ENCODE measurements around the gene CACNB4.

CACNB4 gene

DNA sequence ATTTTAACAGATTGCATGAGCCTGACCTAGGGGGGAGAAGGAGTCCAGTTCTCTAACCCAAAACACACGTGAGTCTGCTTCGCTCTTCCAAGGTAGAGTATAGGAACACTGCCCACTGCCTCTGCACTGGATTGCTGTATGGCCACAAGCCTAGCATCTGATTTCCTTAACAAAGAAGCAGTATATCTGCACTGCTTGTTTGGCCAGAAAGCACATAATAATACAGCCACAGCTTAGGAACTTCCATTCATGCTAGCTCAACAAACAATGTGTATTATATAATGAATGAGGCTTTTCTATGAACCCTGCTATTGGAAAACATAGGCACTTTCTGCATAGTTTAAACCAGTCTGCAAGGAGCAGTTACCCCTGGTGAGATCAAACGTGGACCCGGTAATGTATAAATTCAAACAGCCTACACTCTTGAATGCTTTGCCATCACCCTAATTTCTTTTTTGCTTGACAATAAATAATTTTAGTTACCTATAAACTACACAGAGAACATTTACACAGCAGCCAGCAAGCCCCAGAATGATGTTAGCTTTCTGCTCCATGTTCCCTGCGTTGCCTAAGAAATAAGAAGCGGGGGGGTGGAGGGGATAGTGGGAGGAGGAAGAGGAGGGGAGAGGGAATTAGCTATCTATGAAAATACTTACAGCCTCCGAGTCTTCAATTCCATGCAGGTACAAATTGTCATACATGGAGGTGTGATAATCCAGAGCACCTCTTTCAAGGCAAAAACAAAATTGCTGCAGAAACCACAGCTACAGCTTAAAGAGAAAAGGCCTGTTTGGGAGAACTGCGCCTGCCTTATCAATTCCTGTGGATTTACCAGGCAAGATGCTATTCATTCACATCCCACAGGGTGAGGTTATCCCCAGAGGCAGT, 125.6 kb downstream of the CACNB4 start:
- Histone ChIP-seq H3K4me3 (peak overlapping the region; percentile 47), H3K27ac (no peak overlapping the region)
- DNase-seq (ENCODE audit: low spot score), result no peak
- no peak for TF ChIP-seq CTCF (IDR thresholded peaks at IDR 0.05)

- TF ChIP-seq CTCF (IDR thresholded peaks at IDR 0.05), result no peak
- Histone ChIP-seq H3K4me3 (no peak overlapping the region), H3K27ac (no peak overlapping the region)
- DNase-seq (ENCODE audit: low spot score), result no peak
Observed at GRCh38 chr2:151972241-151973012, 126.4 kb downstream of the CACNB4 start.

GRCh38 chr2:151971301-151972051, 127.4 kb downstream of the CACNB4 start:
- DNase-seq (ENCODE audit: low spot score), result no peak
- Histone ChIP-seq H3K27ac (no peak overlapping the region), H3K4me3 (no peak overlapping the region)
- no peak for TF ChIP-seq CTCF (IDR thresholded peaks at IDR 0.05)

GRCh38 chr2:151968770-151969470, 129.9 kb downstream of the CACNB4 start:
- H3K27ac ChIP-seq, result no peak overlapping the region
- no peak for DNase-seq (ENCODE audit: low spot score)

DNA sequence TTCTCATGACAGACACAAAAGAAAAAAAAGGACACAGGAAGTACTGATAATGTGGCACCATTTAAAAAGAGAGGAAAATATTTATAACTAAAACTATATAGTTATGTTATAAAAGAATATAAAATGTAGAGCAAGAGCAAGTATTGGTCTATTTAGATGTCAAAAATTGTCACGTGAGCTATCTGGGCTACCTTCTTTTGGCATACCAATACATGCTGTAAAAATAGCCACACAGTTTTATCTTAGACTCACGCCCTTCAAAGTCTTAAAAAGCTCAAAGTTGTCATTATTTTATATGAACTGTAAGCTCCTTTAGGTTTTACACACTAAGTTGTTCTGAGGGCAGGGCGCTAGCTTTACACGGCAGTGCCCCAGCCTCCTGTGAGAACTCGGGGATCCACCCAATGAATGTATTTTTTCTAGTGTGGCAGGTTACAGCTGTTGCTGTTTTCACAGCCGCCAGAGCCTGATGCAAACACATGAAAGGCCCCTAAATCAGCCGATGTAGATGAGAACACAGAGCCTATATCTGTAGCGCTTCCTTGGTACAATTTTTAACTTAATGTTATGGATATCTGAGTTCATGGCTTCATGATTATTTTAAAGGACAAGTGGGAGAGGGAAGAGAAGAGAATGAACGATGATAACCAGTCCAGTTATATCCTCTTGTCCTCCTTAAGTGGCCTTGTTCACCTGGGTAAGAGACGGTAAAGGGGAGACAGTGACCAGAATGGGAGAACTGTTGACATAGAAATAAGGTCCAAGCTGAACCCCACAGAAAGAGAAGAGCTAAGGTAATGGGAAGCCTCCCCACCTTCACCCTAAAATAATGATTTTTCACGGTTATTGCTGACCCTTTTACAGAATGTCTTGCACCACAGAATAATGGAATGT, 130.8 kb downstream of the CACNB4 start:
- TF ChIP-seq CTCF (IDR thresholded peaks at IDR 0.05), result no peak
- H3K4me3 ChIP-seq, result no peak overlapping the region
- no peak for DNase-seq (ENCODE audit: low spot score)
- no peak overlapping the region for H3K27ac ChIP-seq

More at GRCh38 chr2:151968770-151969470, 129.9 kb downstream of the CACNB4 start:
- no peak for TF ChIP-seq CTCF (IDR thresholded peaks at IDR 0.05)
- H3K4me3 ChIP-seq, result no peak overlapping the region

DNA sequence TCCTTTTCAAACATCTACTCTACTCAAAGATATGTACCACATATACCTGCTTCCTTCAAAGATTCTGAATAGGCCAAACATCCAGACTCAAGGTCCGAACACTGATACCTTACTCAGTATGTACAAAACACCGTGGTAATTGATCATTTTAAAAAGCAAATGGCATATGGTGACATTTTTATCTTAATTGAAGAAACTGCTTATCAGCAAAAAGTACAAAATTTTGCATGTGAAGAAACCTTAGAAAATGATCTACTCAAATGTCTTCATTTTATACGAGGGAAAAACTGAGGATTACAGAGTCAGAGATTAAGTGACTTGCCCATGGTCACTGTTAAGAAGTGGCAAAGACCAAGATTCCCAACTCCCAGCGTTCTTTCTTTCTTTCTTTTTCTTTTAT, 133.0 kb downstream of the CACNB4 start:
- DNase-seq (ENCODE audit: low spot score), result no peak
- Histone ChIP-seq H3K4me3 (no peak overlapping the region), H3K27ac (no peak overlapping the region)
- TF ChIP-seq CTCF (IDR thresholded peaks at IDR 0.05), result no peak
